HG03135 (cell line): ENCODE measurements around the gene C1GALT1.
"Not testable (repeated sequence)": the region's sequence is repeated elsewhere in the genome, so short reads cannot be mapped to it uniquely, and the experiment has no call there.

Experiments
- ATAC-seq: cut with Tn5 transposase; IDR thresholded peaks from one replicate; pipeline ENCODE4 v1.9.1; 2021; ENCODE audit warnings: mild to moderate bottlenecking, moderate library complexity; ENCODE audit not compliant: unreplicated experiment

Gene C1GALT1

DNA sequence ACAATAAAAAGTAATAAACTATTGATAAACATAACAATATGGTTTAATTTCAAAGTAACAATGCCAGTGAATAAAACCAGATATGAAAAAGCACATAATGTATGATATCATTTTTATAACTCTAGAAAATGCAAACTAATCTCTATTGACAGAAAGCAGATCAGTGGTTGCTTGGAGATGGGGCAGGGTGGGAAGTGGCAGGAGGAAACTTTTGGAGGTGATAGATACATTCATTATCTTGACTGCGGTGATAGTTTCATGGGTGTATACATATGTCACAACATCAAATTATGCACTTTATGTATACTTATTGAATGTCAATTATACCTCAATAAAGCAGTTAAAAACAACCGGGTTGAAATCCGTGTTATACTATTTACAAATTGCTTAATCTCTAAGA is 16.0 kb upstream of the C1GALT1 start:
- ATAC-seq = no peak

DNA sequence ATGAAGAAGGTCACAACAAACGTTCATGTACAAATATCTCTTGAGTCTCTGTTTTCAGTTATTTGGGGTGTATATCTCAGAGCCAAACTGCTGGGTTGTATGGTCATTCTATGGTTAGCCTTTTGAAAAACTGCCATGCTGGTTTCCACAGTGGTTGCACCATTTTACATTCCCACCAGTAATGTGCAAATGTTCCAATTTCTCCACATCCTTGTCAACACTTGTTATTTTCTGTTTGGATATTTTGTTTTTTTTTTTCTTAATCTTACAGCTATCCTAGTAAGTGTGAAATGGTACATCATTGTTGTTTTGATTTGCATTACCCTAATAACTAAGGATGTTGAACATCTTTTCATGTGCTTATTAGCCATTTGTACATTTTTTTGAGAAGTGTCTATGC is 13.0 kb upstream of the C1GALT1 start:
- ATAC-seq = no peak

DNA sequence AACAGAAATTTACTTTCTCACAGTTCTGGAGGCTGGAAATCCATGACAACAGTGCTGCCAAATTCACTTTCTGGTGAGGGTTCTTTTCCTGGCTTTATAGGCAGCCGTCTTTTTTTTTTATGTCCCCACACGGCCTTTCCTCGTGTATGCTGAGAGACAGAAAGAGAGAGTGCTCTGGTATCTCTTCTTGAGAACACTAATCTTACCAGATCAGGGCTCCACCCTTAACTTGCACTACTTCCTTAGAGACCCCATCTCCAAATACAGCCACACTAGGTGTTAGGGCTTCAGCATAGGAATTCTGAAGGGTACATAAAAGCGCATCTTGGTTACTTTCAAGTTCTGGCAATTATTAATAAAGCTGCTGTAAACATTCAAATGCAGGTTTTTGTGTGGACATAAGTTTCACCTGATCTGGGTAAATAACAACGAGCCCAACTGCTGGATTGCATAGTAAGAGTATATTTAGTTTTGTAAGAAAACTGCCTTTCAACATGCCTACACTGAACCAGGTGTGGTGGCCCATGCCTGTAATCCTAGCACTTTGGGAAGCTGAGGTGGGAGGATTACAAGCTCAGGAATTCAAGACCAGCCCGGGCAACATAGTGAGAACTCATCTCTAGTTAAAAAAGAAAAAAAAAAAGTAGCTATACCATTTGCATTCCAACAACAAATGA is 8.2 kb upstream of the C1GALT1 start:
- ATAC-seq = no peak

DNA sequence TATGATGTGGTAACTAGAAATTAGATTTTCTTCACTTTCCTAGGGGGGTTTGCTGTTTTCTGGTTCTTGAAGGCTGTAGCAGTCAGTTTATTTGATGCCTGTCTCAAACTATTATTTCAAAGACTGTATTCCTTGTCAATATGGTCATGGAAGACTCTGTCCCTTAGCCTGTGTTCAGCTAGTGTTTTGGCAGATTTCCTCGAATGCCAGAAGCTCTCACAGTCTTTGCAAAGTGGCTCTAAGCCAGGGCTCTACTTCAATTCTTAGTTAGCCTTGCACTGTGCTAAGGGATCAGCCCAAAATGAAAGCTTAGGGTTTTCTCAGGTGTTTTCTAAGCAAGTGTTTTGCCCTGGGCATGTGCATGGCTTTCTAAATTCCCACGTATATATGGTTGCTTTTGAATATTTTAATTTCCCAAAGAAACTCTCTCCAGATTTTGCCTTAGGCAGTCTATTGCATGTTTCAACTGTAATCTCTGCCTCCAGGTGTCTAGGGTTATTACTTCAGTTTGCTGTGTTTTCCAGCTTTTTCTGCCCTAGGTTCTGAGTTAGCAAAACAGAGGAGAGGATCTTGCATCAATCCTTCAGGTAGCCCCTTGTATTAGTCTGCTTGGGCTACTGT is 7.2 kb upstream of the C1GALT1 start:
- ATAC-seq = no peak

DNA sequence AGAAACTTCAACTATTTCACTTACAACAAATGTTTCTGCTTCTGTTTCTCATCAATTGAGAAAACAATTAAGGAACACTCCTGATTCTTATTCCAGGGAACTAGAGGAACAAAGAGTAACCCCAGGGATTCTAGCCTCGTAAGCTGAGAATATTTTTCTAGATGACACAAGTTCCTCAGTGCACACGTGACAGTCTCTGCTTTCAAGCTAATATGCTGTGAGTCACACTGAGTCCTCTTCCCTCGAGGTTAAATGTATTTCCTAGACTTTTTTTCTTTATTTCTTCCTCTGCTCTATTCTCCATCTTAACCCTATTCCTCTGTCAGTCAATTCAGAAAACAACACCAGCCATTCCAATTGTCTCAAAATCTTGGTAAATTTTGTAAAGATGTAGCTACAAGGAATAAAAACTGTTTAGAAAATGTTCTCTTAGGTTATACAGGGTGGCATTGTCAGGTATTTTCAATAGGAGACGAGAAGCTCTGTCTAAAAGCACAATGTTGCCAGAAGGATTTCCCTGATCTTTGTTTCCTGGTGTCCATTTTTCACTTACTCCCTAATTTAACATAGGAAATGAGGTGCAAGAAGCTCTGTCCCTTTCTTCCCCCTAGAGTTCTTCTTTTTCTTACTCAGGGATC is 5.8 kb upstream of the C1GALT1 start:
- ATAC-seq = no peak

DNA sequence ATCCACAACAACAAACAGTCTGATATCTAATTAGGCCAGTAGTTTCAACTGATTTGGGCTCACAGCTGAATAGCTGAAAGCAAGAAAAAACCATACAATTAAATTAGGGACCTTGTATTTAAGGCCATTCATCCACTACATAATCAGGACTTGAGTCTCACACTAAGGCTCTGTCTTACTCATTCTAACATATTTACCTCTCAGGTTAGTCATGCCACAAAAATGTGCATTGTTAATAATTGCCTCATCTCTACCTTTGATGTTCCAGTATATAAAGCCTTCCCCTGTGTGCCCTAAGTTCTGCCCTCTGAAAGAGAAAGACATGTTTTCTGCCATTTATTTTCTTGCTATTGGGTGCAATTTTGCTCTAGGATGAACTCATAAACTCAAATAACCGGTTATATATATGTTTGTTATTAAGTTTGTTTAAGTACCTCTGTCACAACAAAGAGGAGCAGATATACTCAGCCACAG is 5.3 kb upstream of the C1GALT1 start:
- no peak for ATAC-seq

DNA sequence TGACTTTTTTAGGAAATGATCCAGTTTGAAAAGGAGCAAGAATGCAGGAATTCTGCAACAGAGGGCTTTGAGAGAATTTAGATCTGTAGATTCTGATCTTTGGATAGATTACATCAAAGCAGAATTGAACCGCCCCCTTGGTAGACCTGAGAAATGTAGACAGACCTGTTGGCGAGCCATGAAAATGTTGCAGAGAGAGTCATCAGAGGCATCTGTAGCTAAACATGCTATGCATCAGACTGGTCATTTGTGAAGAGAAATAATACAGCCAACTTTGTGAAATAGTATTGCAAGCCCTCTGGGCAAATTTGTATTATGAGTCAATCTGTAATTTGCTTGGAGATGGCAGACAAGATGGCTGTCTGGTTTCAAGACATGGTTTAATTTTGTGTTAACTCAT is 4.3 kb upstream of the C1GALT1 start:
- no peak for ATAC-seq

DNA sequence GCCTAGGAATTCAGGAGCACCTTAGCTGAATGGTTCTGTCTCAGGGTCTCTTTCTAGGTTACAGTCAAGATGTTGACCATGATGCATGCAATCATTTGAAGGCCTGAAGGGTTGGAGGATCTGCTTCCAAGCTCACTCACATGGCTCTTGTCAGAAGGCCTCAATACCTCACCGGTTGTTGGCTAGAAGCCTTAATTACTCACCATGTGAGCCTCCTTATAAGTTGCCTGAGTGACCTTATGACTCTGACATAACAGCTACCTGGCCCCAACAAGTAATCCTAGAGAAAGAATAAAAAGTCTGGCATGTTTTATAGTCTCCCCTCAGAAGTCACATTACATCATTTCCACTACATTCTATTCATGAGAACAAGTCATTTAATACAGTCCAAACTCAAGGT is 3.4 kb upstream of the C1GALT1 start:
- no peak for ATAC-seq

DNA sequence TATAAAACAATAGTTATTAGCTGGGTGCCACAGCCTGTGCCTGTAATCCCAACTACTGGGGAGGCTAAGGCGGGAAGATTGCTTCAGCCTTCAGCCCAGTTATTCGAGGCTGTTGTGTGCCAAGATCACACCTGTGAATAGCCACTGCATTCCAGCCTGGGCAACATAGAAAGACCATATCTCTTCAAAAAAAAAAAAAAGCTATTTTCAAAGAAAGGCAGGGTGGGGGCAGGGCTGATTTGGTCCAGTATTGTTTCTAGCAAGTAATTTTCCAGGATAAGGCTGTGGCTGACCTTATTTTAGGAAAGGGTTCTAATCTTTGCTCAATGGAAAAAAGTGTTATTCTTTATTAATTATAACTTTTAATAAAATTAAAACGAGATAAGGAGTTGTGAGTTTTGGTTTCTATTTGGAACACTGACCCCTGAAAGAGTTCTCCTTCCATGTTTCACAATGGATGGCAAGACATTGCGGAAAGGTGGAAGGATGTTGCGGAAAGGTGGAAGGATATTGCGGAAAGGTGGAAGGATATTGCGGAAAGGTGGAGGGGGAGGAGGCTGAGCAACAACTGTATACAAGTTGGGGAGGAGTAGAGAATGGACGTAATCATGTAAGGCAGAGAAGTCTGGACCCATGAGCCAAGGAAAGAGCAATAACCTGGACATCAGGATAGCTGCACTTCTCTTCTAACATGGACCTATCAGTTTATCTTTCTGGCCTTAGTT is 1.5 kb upstream of the C1GALT1 start:
- ATAC-seq = no peak

DNA sequence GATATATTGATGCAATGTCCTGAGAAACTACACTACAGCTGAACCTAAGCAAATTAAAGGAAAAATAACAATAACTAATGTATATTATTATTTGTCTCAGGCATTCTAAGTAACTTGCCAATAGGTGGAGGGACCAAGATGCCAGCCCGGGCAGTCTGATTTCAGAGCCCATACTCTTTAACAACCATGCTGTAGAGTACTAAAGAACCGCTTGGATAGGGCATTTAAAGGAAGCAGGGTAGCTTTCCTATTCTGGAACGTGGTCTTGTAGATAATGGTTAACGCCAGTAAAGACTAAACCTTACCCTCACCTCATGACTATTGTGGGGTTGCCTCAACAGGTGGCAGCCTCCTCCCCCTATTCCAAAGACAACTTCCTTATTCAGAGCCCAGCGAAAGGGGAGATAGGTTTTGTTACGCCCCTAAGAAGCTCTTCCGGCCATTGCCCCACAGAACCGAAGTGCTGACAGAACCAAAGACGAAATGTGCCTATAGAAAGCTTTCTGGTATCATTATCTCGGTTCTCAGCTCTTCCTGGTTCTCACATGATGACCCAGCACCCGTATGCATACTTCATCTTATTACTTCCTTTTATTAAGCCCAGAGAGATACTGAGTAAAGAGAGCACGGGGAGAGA is 707 bp upstream of the C1GALT1 start:
- ATAC-seq = peak; percentile 36

DNA sequence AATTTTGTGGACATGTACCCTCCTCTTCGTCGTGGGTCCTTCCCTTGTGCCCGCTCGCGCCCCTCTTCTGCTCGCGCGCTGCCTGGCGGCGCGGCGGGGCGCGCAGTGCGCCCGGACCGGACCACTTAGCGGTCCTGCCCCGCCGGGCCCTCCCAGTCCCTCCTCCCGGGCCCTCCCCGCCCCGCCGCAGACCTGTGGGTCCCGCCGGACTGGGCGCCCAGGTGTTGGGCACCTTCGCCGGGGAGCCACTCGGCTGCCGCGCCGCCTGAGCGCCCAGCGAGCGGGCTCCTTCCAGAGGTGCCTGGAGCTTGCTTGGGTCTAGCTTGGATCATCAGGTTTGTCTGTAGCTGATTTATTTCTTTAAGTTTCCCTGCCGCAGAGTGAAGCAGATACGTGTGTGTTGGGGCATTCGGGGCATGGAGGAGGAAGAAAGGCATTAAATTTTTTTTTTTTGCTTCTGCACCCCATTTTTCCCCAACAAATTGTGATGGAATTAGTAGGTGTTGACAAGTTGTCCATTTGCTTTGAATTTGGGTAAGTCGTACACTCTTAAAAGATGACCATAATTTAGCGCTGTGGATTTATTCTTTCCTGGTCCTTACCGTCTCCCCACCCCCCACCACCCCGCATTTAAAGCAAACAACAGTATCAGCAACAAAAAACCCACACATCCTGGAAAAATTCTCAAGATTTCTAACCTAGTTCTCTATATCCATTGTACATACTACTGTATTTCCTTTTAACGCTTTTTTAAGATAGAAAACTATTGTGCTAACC is 905 bp downstream of the C1GALT1 start:
- peak; percentile 26 for ATAC-seq

DNA sequence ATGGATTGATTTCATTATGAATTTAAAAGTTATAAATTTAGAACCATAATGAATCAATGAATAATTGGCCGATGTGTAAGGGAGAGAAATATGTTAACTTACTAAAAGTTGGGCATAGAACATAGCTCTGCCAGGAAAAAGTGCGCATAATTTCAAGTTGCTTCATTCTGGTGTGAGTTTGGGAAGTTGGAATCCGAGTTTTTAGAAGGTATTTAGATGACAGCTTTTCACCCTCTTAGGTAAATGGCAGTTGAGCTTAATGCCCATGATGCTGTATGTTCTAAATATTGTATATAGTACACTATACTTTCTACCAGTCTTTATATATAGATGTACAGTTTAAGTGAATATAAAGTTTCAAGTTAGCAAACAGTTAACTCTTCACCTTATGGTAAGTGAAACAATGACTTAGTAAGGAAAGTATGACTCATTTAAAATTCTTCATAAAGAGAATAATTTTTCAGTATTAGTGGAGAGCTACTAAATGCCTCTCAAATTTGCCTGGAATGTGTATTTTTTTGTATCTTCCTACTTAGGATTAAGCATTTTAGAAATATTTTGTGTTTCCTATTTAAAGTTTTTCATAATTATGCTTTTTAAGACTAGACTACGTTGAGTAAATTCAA is 1.6 kb downstream of the C1GALT1 start:
- ATAC-seq = no peak

DNA sequence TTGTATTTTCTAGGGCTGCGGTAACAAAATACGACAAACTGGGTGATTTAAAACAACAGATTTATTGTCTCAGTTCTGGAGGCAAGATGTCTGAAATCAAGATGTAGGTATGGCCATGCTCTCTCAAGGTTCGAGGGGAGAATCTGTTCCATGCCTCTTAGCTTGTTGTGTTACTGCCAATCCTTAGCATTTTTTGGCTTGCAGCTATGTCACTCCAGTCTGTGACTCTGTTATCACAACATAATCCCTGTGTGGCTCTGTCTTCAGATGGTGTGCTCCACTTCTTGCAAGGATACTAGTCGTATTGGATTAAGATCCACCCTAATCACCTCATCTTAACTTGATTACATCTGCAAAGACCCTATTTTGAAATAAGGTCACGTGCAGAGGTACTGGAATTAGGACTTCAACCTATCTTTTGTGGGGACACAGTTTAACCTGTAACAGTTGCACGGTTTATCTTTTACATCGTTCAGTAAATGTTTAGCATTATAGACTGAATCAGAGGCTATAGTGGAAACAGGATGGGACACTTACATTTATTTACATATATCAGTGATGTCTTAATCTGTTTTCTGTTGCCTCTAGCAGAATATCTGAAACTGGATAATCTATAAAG is 3.1 kb downstream of the C1GALT1 start:
- no peak for ATAC-seq

DNA sequence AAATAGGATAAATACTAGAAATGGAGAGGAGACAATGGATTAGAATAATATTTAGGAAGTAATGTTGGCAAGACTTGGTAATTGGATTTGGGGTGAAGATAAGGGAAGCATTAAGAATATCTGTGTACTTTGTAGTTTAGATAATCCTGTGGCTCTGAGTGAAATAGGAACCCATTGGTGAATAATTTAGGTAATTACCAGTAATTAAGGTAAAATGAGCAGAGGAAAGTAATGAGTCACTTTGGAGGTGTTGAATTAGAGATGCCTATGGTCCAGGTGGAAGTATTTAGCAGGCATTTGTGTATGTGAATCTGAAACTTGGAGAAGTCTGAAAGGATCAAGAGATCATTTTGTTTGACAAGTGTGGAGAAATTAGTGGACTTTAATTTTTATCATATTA is 5.7 kb downstream of the C1GALT1 start:
- ATAC-seq = no peak

DNA sequence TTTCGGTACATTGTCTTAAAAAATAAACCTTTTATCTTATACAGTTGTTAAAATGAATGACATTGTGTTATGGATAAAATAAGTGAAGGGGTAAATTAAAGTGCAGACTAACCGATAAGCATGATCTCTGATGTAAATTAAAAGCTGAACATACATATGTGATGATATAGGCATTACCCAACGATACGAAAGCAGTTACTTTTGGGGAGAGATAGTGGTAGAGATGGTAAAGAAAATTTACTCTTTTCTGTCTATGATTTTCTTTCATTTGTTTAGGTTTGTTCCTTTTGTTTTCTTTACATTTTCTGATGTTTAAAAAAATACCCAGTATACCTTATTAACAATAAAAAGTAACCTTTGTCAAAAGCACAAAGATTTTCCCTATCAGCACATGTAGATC is 6.4 kb downstream of the C1GALT1 start:
- ATAC-seq = no peak

DNA sequence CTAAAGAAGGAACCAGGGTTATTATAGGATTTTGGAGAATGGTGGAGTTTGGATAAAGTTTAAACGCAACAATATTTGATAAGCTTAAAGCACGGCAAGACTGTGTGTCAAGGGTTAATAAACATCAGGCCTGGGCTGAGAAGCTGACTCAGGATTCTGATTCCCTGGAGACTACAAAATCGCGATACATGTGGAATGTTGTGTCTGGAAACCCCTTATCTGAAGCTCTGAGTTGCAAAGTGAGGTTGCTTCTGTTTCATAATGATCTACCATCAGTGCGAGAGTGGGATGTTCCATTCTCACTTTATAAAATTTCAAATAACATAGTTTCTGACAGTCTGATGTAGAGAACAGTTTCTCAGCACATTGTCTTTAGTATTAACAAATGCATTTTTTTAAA is 7.8 kb downstream of the C1GALT1 start:
- no peak for ATAC-seq

DNA sequence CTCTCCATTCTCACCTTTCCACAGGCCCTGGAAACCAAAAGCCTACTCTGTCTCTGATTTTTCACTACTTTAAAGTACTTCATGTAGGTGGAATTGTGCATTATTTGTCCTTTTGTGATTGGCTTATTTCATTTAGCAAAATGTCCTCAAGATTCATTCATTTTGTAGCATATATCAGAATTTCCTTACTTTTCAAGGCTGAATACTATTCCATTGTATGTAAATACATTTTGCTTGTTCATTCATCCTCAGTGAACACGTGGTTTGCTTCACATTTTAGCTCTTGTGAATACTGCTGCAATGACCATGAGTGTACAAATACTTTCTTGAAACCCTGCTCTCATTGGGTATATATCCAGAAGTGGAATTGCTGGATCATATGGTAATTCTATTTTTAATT is 8.8 kb downstream of the C1GALT1 start:
- no peak for ATAC-seq

DNA sequence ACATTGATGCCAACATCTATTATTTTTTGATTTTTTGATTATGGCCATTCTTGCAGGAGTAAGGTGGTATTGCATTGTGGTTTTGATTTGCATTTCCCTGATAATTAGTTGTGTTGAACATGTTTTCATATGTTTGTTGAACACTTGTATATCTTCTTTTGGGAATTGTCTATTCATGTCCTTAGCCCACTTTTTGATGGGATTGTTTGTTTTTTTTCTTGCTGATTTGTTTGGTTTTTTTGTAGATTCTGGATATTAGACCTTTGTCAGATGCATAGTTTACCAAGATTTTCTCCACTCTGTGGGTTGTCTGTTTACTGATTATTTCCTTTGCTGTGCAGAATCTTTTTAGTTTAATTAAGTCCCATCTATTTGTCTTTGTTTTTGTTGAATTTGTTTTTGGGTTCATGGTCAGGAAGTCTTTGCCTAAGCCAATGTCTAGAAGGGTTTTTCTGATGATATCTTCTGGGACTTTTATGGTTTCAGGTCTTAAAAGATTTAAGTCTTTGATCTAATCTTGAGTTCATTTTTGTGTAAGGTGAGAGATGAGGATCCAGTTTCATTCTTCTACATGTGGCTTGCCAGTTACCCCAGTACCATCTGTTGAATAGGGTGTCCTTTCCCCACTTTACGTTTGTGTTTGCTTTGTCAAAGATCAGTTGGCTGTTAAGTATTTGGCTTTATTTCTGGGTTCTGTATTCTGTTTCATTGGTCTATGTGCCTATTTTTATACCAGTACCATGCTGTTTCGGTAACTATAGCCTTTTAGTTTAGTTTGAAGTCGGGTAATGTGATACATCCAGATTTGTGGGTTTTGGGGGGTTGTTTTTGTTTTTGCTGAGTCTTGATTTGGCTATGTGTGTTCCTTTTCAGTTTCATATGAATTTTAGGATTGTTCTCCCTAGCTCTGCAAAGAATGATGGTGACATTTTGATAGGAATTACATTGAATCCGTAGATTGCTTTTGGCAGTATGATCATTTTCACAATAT is 10.7 kb downstream of the C1GALT1 start:
- not testable (repeated sequence) for ATAC-seq
